H1 (cell line): ENCODE results near the gene RAB24. TPM values are rescaled to one million over a fixed set of nuclear protein-coding genes. Genes with fewer than 3 reads are reported as not detected.

ENCODE experiments used
- CTCF ChIA-PET: fragments of 300-600 bp; sonication (Branson Sonifier 250); formaldehyde crosslinking; loops from one replicate; lab custom pipeline; 2021; ENCODE audit not compliant: partially characterized antibody; lab: Charles Lee
- POLR2A ChIA-PET: fragments of 300-600 bp; sonication (Branson Sonifier 250); formaldehyde crosslinking; loops from one replicate; lab custom pipeline; 2021; ENCODE audit warnings: inconsistent platforms; ENCODE audit not compliant: partially characterized antibody; lab: Charles Lee
- DNase-seq, 2 experiments: peaks; one replicate each; pipeline versions ENCODE4 v3.0.0 to v3.0.0-alpha.2; 2010 to 2022; ENCODE audit warnings: low spot score in 2 of 2, low read depth in 1 of 2, mixed read lengths in 1 of 2
- FAIRE-seq: peaks from 2 replicates; lab custom pipeline; 2011; peaks lifted over from hg19 to GRCh38; lab: Jason Lieb, UNC
- H2AFZ ChIP-seq: 2 replicates; pipeline ENCODE4 v1.8.1; 2012; ENCODE audit warnings: low read length, inconsistent platforms
- H2AK5ac ChIP-seq: 2 replicates; pipeline ENCODE4 v1.6.1; 2013; ENCODE audit warnings: low read depth, low read length
- H2BK120ac ChIP-seq: replicated peaks from 2 replicates; pipeline ENCODE3; 2013; ENCODE audit warnings: low read depth, low read length, inconsistent platforms
- H2BK12ac ChIP-seq: 2 replicates; pipeline ENCODE4 v1.6.1; 2013; ENCODE audit warnings: low read depth, low read length
- H2BK15ac ChIP-seq: 2 replicates; pipeline ENCODE4 v1.6.1; 2013; ENCODE audit warnings: low read length
- H2BK20ac ChIP-seq: 2 replicates; pipeline ENCODE4 v1.6.1; 2013; ENCODE audit warnings: low read length
- H2BK5ac ChIP-seq: 2 replicates; pipeline ENCODE4 v1.6.1; 2013; ENCODE audit warnings: low read depth, low read length
- H3K14ac ChIP-seq: 2 replicates; pipeline ENCODE4 v1.6.1; 2013; ENCODE audit warnings: inconsistent platforms; ENCODE audit not compliant: insufficient read length
- H3K18ac ChIP-seq: 2 replicates; pipeline ENCODE4 v1.6.1; 2013; ENCODE audit warnings: low read length; ENCODE audit errors: extremely low read depth
- H3K23ac ChIP-seq: 2 replicates; pipeline ENCODE4 v1.6.1; 2013; ENCODE audit warnings: inconsistent platforms; ENCODE audit not compliant: insufficient read length
- H3K23me2 ChIP-seq: 2 replicates; pipeline ENCODE4 v1.6.1; 2013; ENCODE audit warnings: low read depth, low read length
- H3K27ac ChIP-seq: 2 replicates; pipeline ENCODE4 v1.6.1; 2011; ENCODE audit warnings: low read depth, low read length, inconsistent platforms
- H3K27me3 ChIP-seq, 4 experiments: replicated peaks in 1 of 4; 1 replicate in 1 of 4; 2 replicates in 3 of 4; pipeline versions ENCODE4 v1.6.1 to v1.8.1; 2011 to 2013; ENCODE audit warnings: low read length in 3 of 4, mild to moderate bottlenecking in 3 of 4, inconsistent platforms in 2 of 4, mixed read lengths in 2 of 4, moderate library complexity in 1 of 4; ENCODE audit not compliant: control insufficient read depth in 3 of 4, insufficient read depth in 3 of 4; ENCODE audit errors: extremely low read depth in 1 of 4
- H3K36me3 ChIP-seq, 4 experiments: 2 replicates each; pipeline versions ENCODE4 v1.6.1 to v1.8.1; 2011 to 2013; ENCODE audit warnings: mild to moderate bottlenecking in 4 of 4, low read length in 3 of 4, moderate library complexity in 2 of 4, control low read depth in 1 of 4, inconsistent platforms in 1 of 4; ENCODE audit not compliant: insufficient read depth in 4 of 4, control insufficient read depth in 2 of 4
- H3K4ac ChIP-seq: replicated peaks from 2 replicates; pipeline ENCODE3; 2013; ENCODE audit warnings: low read length, low read depth, mixed read lengths, inconsistent platforms; ENCODE audit not compliant: insufficient read length
- H3K4me1 ChIP-seq, 4 experiments: replicated peaks in 1 of 4; 1 replicate in 1 of 4; 2 replicates in 3 of 4; pipeline versions ENCODE4 v1.6.1 to v1.8.1; 2011 to 2013; ENCODE audit warnings: low read length in 3 of 4, inconsistent platforms in 2 of 4, mixed read lengths in 1 of 4; ENCODE audit not compliant: insufficient read depth in 4 of 4, control insufficient read depth in 3 of 4
- H3K4me2 ChIP-seq, 2 experiments: 2 replicates each; pipeline versions ENCODE4 v1.6.1 to v1.8.1; 2011 to 2013; ENCODE audit warnings: low read depth in 2 of 2, low read length in 2 of 2, control low read depth in 1 of 2, inconsistent platforms in 1 of 2, mild to moderate bottlenecking in 1 of 2; ENCODE audit not compliant: insufficient read depth in 1 of 2
- H3K4me3 ChIP-seq, 4 experiments: fragments of 200-600, 300-600 bp in 1 of 4; sonication (generic), shearing (Covaris generic), sonication (Bioruptor Twin) in 1 of 4; 2 replicates each; pipeline versions ENCODE4 v1.5.1 to v1.8.1; 2011 to 2016; ENCODE audit warnings: low read length in 4 of 4, low read depth in 3 of 4, control low read depth in 2 of 4, inconsistent platforms in 2 of 4, mild to moderate bottlenecking in 2 of 4, mixed read lengths in 1 of 4, moderate library complexity in 1 of 4; ENCODE audit not compliant: insufficient read depth in 2 of 4; ENCODE audit errors: extremely low read depth in 1 of 4
- H3K56ac ChIP-seq: replicated peaks from 2 replicates; pipeline ENCODE3; 2013; ENCODE audit warnings: low read depth, mild to moderate bottlenecking, mixed read lengths, low read length, inconsistent platforms; ENCODE audit not compliant: insufficient read length
- H3K79me1 ChIP-seq: 2 replicates; pipeline ENCODE4 v1.6.1; 2013; ENCODE audit warnings: low read depth, low read length, control low read depth
- H3K79me2 ChIP-seq, 2 experiments: 2 replicates each; pipeline versions ENCODE4 v1.6.1 to v1.8.1; 2012 to 2013; ENCODE audit warnings: low read length in 2 of 2, mild to moderate bottlenecking in 2 of 2, inconsistent platforms in 1 of 2; ENCODE audit not compliant: insufficient read depth in 2 of 2, control insufficient read depth in 1 of 2
- H3K9ac ChIP-seq, 4 experiments: replicated peaks in 1 of 4; 1 replicate in 1 of 4; 2 replicates in 3 of 4; pipeline versions ENCODE4 v1.6.1 to v1.8.1; 2011 to 2013; ENCODE audit warnings: low read depth in 3 of 4, low read length in 3 of 4, control low read depth in 2 of 4, mild to moderate bottlenecking in 2 of 4, moderate library complexity in 2 of 4, inconsistent platforms in 1 of 4; ENCODE audit errors: extremely low read depth in 1 of 4
- H3K9me3 ChIP-seq, 2 experiments: 2 replicates each; pipeline versions ENCODE4 v1.6.1 to v1.8.1; 2012 to 2013; ENCODE audit warnings: mild to moderate bottlenecking in 2 of 2, moderate library complexity in 2 of 2, control low read depth in 1 of 2, inconsistent platforms in 1 of 2, low read depth in 1 of 2, low read length in 1 of 2, mixed read lengths in 1 of 2; ENCODE audit not compliant: insufficient read depth in 2 of 2
- H4K20me1 ChIP-seq, 2 experiments: replicated peaks in 1 of 2; 2 replicates each; pipeline versions ENCODE3 to v1.8.1; 2011 to 2013; ENCODE audit warnings: inconsistent platforms in 2 of 2, low read length in 2 of 2, mild to moderate bottlenecking in 1 of 2; ENCODE audit not compliant: insufficient read depth in 2 of 2, control insufficient read depth in 1 of 2
- H4K5ac ChIP-seq: 2 replicates; pipeline ENCODE4 v1.6.1; 2013; ENCODE audit warnings: low read length, low read depth, mixed read lengths, inconsistent platforms; ENCODE audit not compliant: insufficient read length
- H4K8ac ChIP-seq: 2 replicates; pipeline ENCODE4 v1.8.0; 2013; ENCODE audit warnings: mild to moderate bottlenecking, moderate library complexity, low read length, inconsistent platforms; ENCODE audit not compliant: insufficient read depth; ENCODE audit errors: extremely low read depth
- H4K91ac ChIP-seq: replicated peaks from 2 replicates; pipeline ENCODE3; 2013; ENCODE audit warnings: low read length, mixed read lengths, inconsistent platforms; ENCODE audit not compliant: insufficient read length
- BRCA1 ChIP-seq: IDR thresholded peaks from 2 replicates; pipeline ENCODE4 v1.6.1; 2012; ENCODE audit warnings: low read depth, low read length, improper control_type of control experiment
- CBX5 ChIP-seq: fragments of 300-800, 300-1000 bp; sonication (generic); IDR thresholded peaks from 2 replicates; pipeline ENCODE4 v1.7.1; 2016; ENCODE audit warnings: antibody characterized with exemption, low read length, low read depth
- EZH2 ChIP-seq: fragments of 200-600 bp; sonication (generic); IDR thresholded peaks from 2 replicates; pipeline ENCODE4 v1.7.1; 2012; ENCODE audit warnings: low read depth, mild to moderate bottlenecking, moderate library complexity, low read length, inconsistent platforms; ENCODE audit not compliant: severe bottlenecking
- GABPA ChIP-seq: IDR thresholded peaks from 2 replicates; pipeline ENCODE4 v1.6.1; 2011; ENCODE audit warnings: mild to moderate bottlenecking, low read length, moderate library complexity, borderline replicate concordance; ENCODE audit not compliant: insufficient read depth
- KDM4A ChIP-seq: IDR thresholded peaks from one replicate; pipeline ENCODE4 v1.7.1; 2012; ENCODE audit warnings: low read depth, mild to moderate bottlenecking, moderate library complexity, low read length, inconsistent platforms; ENCODE audit not compliant: severe bottlenecking
- MAX ChIP-seq: IDR thresholded peaks from 2 replicates; pipeline ENCODE4 v1.6.1; 2012; ENCODE audit warnings: inconsistent platforms
- SIX5 ChIP-seq: IDR thresholded peaks from 2 replicates; pipeline ENCODE4 v1.6.1; 2011; ENCODE audit warnings: mild to moderate bottlenecking, low read depth, low read length
- SP1 ChIP-seq: IDR thresholded peaks from 2 replicates; pipeline ENCODE4 v1.6.1; 2011; ENCODE audit warnings: low read depth, low read length
- SP2 ChIP-seq: IDR thresholded peaks from 2 replicates; pipeline ENCODE4 v1.6.1; 2012; ENCODE audit warnings: mild to moderate bottlenecking, low read length, inconsistent platforms
- SP4 ChIP-seq: IDR thresholded peaks from 2 replicates; pipeline ENCODE4 v1.6.1; 2012; ENCODE audit warnings: low read length, inconsistent platforms
- WGBS, 2 experiments: shearing (Covaris generic) in 1 of 2; methylation state at CpG; one replicate each; pipeline versions ENCODE4 v1.1.6 to v1.1.7; 2013 to 2015; ENCODE audit warnings: low lambda C conversion rate in 2 of 2, mixed read lengths in 2 of 2, inconsistent platforms in 1 of 2, low coverage in 1 of 2, missing lambda C conversion rate in 1 of 2; ENCODE audit not compliant: insufficient replicate concordance in 2 of 2, insufficient coverage in 1 of 2, insufficient read length in 1 of 2; ENCODE audit errors: extremely low coverage in 1 of 2, missing lambda C conversion rate in 1 of 2; 5-methylcytosine and 5-hydroxymethylcytosine counted together
- polyA plus RNA-seq, 7 experiments: library from polyadenylated mRNA; depleted of rRNA in 3 of 7; stranded (reverse) in 5 of 7; unstranded in 2 of 7; fragments of >200 nt in 5 of 7; fragments of 200-250 nt in 2 of 7; gene quantifications; 1 replicate in 5 of 7; 2 replicates in 1 of 7; 4 replicates in 1 of 7; pipeline versions ENCODE4 v1.2.1 to v1.2.3, GENCODE V29; 2011 to 2013; ENCODE audit warnings: missing spikeins in 2 of 7, mixed read lengths in 2 of 7
- total RNA-seq: library from RNA; stranded (reverse); fragmentation: NEBNext Ultra II Directional; extraction: Animal tissue kit (Norgen Biotek cat#: 25700); gene quantifications from 2 replicates; pipeline ENCODE4 v1.2.1, GENCODE V29; 2021

The RAB24 gene
- total and polyA plus RNA-seq, 2 of the 8 experiments (the other 6 are each of a cell fraction or from before 2014, with no cell fraction given) = 18.8 to 33.8 TPM

GRCh38 chr5:177270653-177271052 is 32.9 kb downstream of the RAB24 start:
- Histone ChIP-seq H3K4me3 (no peak overlapping the region), H2BK15ac (no peak overlapping the region), H3K4me1 (no peaks in the 10 kb centered on the region), H3K9ac (no peak overlapping the region), H3K9me3 (no peaks in the 10 kb centered on the region), H3K4ac (no peak overlapping the region), H3K79me1 (0 out of 2 replicates have a peak, but pooled peaks cover 2% of the 10 kb centered on the region), H3K79me2 (no peaks in the 10 kb centered on the region), H2BK120ac (no peak overlapping the region), H3K23ac (no peak overlapping the region), H2AFZ (no peak overlapping the region), H3K23me2 (no peaks in the 10 kb centered on the region), H3K27me3 (no peaks in the 10 kb centered on the region), H4K5ac (no peak overlapping the region), H3K18ac (no peak overlapping the region), H4K91ac (no peak overlapping the region), H4K20me1 (peaks cover 0 to 2% of the 10 kb centered on the region in 2 experiments), H3K27ac (no peak overlapping the region), H3K36me3 (peaks cover 39 to 87% (median 62%) of the 10 kb centered on the region in 4 experiments), H3K4me2 (no peak overlapping the region), H2BK12ac (no peak overlapping the region), H2BK5ac (no peak overlapping the region), H2AK5ac (no peak overlapping the region), H2BK20ac (no peak overlapping the region), H4K8ac (no peak overlapping the region), H3K56ac (no peak overlapping the region), H3K14ac (no peak overlapping the region)
- TF ChIP-seq SP2 = no peak
- TF ChIP-seq MAX = no peak
- no peak for TF ChIP-seq SIX5
- TF ChIP-seq BRCA1 = no peak
- no peak for TF ChIP-seq SP1
- no peak for TF ChIP-seq CBX5
- TF ChIP-seq GABPA = no peak
- TF ChIP-seq SP4 = no peak
- TF ChIP-seq EZH2 = no peak
- TF ChIP-seq KDM4A = no peak
- ChIA-PET CTCF (interaction anchor here (0.8 to 4.9 kb wide), 3 partner anchors 39 to 159 kb away, joined by 3 to 23 read pairs (median 3); no protein-coding TSS in a partner anchor), POLR2A (interaction anchor here (0.9 to 1.8 kb wide), 3 partner anchors 18 to 108 kb away, joined by 3 to 5 read pairs (median 3); no protein-coding TSS in a partner anchor)
- WGBS, 2 experiments = 98% methylated on average over 3 of the region's 3 CpGs; no CpG with 5 or more reads in 1 of the 2 experiments
- FAIRE-seq (no peak), DNase-seq (no peak)
